Measurements from ENCODE around the gene BANK1. TPM values are rescaled to one million over a fixed set of nuclear protein-coding genes. Genes with fewer than 3 reads are reported as not detected.
"Not testable (repeated sequence)": the region's sequence is repeated elsewhere in the genome, so short reads cannot be mapped to it uniquely, and the experiment has no call there.

Gene BANK1
- total RNA-seq, 1 experiment from 2014 or later, result 52.6 TPM

GRCh38 chr4:101888472-101888871 is 97.9 kb downstream of the BANK1 start:
- H3K79me2 ChIP-seq (ENCODE audit: low read length), result peaks cover 19% of the 10 kb centered on the region
- no peaks in the 10 kb centered on the region for H3K4me1 ChIP-seq (ENCODE audit: low read length)
- DNase-seq, result no peak
- H3K4me3 ChIP-seq (ENCODE audit: low read length), result no peak overlapping the region
- no peaks in the 10 kb centered on the region for H3K27me3 ChIP-seq (ENCODE audit: low read length)
- no peaks in the 10 kb centered on the region for H3K9me2 ChIP-seq (replicated peaks; ENCODE audit: insufficient read depth, low read length)
- no peaks in the 10 kb centered on the region for H3K9me3 ChIP-seq (ENCODE audit: low read length)
- H4K20me1 ChIP-seq (ENCODE audit: insufficient read depth, low read depth, low read length), result no peaks in the 10 kb centered on the region
- no peak overlapping the region for H3K4me2 ChIP-seq (ENCODE audit: low read depth, low read length, poor library complexity, severe bottlenecking)
- H3K27ac ChIP-seq (ENCODE audit: low read length), result no peak overlapping the region
- no peak overlapping the region for H2AFZ ChIP-seq (ENCODE audit: low read length)
- no peaks in the 10 kb centered on the region for H3K36me3 ChIP-seq (ENCODE audit: insufficient read depth, low read length)
- no peak overlapping the region for H3K9ac ChIP-seq (ENCODE audit: low read length)

- H3K9me3 ChIP-seq (ENCODE audit: low read length); H3K4me3 ChIP-seq (ENCODE audit: low read length); H3K4me2 ChIP-seq (ENCODE audit: low read depth, low read length, poor library complexity, severe bottlenecking); H3K9ac ChIP-seq (ENCODE audit: low read length); H3K9me2 ChIP-seq (replicated peaks; ENCODE audit: insufficient read depth, low read length); H2AFZ ChIP-seq (ENCODE audit: low read length); H3K36me3 ChIP-seq (ENCODE audit: insufficient read depth, low read length); H3K27me3 ChIP-seq (ENCODE audit: low read length); H3K79me2 ChIP-seq (ENCODE audit: low read length); H3K4me1 ChIP-seq (ENCODE audit: low read length); H4K20me1 ChIP-seq (ENCODE audit: insufficient read depth, low read depth, low read length); DNase-seq; H3K27ac ChIP-seq (ENCODE audit: low read length): not testable (repeated sequence)
These were observed 115.0 kb downstream of the BANK1 start for GRCh38 chr4:101905527-101905926.

GRCh38 chr4:101910786-101911373 is 120.3 kb downstream of the BANK1 start:
- no peaks in the 10 kb centered on the region for H3K36me3 ChIP-seq (ENCODE audit: insufficient read depth, low read length)
- H3K79me2 ChIP-seq (ENCODE audit: low read length), result 0 out of 2 replicates have a peak, but pooled peaks cover 3% of the 10 kb centered on the region
- no peak overlapping the region for H3K4me3 ChIP-seq (ENCODE audit: low read length)
- H3K9me3 ChIP-seq (ENCODE audit: low read length), result no peaks in the 10 kb centered on the region
- no peaks in the 10 kb centered on the region for H4K20me1 ChIP-seq (ENCODE audit: insufficient read depth, low read depth, low read length)
- no peak overlapping the region for H2AFZ ChIP-seq (ENCODE audit: low read length)
- no peaks in the 10 kb centered on the region for H3K9me2 ChIP-seq (replicated peaks; ENCODE audit: insufficient read depth, low read length)
- no peak overlapping the region for H3K27ac ChIP-seq (ENCODE audit: low read length)
- H3K9ac ChIP-seq (ENCODE audit: low read length), result no peak overlapping the region
- no peaks in the 10 kb centered on the region for H3K27me3 ChIP-seq (ENCODE audit: low read length)
- no peaks in the 10 kb centered on the region for H3K4me1 ChIP-seq (ENCODE audit: low read length)
- no peak for DNase-seq
- H3K4me2 ChIP-seq (ENCODE audit: low read depth, low read length, poor library complexity, severe bottlenecking), result no peak overlapping the region

GRCh38 chr4:101911616-101912015 is 121.1 kb downstream of the BANK1 start:
- H3K27ac ChIP-seq (ENCODE audit: low read length), result no peak overlapping the region
- no peaks in the 10 kb centered on the region for H3K36me3 ChIP-seq (ENCODE audit: insufficient read depth, low read length)
- no peaks in the 10 kb centered on the region for H3K9me3 ChIP-seq (ENCODE audit: low read length)
- no peaks in the 10 kb centered on the region for H4K20me1 ChIP-seq (ENCODE audit: insufficient read depth, low read depth, low read length)
- no peak for DNase-seq
- H3K9ac ChIP-seq (ENCODE audit: low read length), result no peak overlapping the region
- no peaks in the 10 kb centered on the region for H3K4me1 ChIP-seq (ENCODE audit: low read length)
- H3K79me2 ChIP-seq (ENCODE audit: low read length), result 0 out of 2 replicates have a peak, but pooled peaks cover 3% of the 10 kb centered on the region
- no peak overlapping the region for H2AFZ ChIP-seq (ENCODE audit: low read length)
- no peaks in the 10 kb centered on the region for H3K27me3 ChIP-seq (ENCODE audit: low read length)
- no peak overlapping the region for H3K4me3 ChIP-seq (ENCODE audit: low read length)
- no peaks in the 10 kb centered on the region for H3K9me2 ChIP-seq (replicated peaks; ENCODE audit: insufficient read depth, low read length)
- H3K4me2 ChIP-seq (ENCODE audit: low read depth, low read length, poor library complexity, severe bottlenecking), result no peak overlapping the region

- Histone ChIP-seq H3K9me2 (replicated peaks; ENCODE audit: insufficient read depth, low read length) (no peaks in the 10 kb centered on the region), H3K79me2 (ENCODE audit: low read length) (0 out of 2 replicates have a peak, but pooled peaks cover 3% of the 10 kb centered on the region)
These were observed 124.2 kb downstream of the BANK1 start for GRCh38 chr4:101914761-101915160.

GRCh38 chr4:101919373-101919977 is 128.9 kb downstream of the BANK1 start:
- H2AFZ ChIP-seq (ENCODE audit: low read length), result no peak overlapping the region
- H3K79me2 ChIP-seq (ENCODE audit: low read length), result 0 out of 2 replicates have a peak, but pooled peaks cover 8% of the 10 kb centered on the region
- no peaks in the 10 kb centered on the region for H3K27me3 ChIP-seq (ENCODE audit: low read length)
- no peak overlapping the region for H3K4me2 ChIP-seq (ENCODE audit: low read depth, low read length, poor library complexity, severe bottlenecking)
- no peaks in the 10 kb centered on the region for H3K9me2 ChIP-seq (replicated peaks; ENCODE audit: insufficient read depth, low read length)
- no peak overlapping the region for H3K4me3 ChIP-seq (ENCODE audit: low read length)
- H4K20me1 ChIP-seq (ENCODE audit: insufficient read depth, low read depth, low read length), result no peaks in the 10 kb centered on the region
- H3K36me3 ChIP-seq (ENCODE audit: insufficient read depth, low read length), result peaks cover 5% of the 10 kb centered on the region; the same call in 1 of the 2 replicates
- no peak overlapping the region for H3K27ac ChIP-seq (ENCODE audit: low read length)
- DNase-seq, result no peak
- no peaks in the 10 kb centered on the region for H3K9me3 ChIP-seq (ENCODE audit: low read length)
- H3K9ac ChIP-seq (ENCODE audit: low read length), result no peak overlapping the region
- H3K4me1 ChIP-seq (ENCODE audit: low read length), result no peaks in the 10 kb centered on the region

More at GRCh38 chr4:101914761-101915160, 124.2 kb downstream of the BANK1 start:
- Histone ChIP-seq H3K27me3 (ENCODE audit: low read length) (no peaks in the 10 kb centered on the region), H3K9ac (ENCODE audit: low read length) (no peak overlapping the region), H3K27ac (ENCODE audit: low read length) (no peak overlapping the region), H3K4me2 (ENCODE audit: low read depth, low read length, poor library complexity, severe bottlenecking) (no peak overlapping the region), H3K4me1 (ENCODE audit: low read length) (no peaks in the 10 kb centered on the region), H4K20me1 (ENCODE audit: insufficient read depth, low read depth, low read length) (no peaks in the 10 kb centered on the region), H3K9me3 (ENCODE audit: low read length) (no peaks in the 10 kb centered on the region), H2AFZ (ENCODE audit: low read length) (no peak overlapping the region), H3K4me3 (ENCODE audit: low read length) (no peak overlapping the region), H3K36me3 (ENCODE audit: insufficient read depth, low read length) (peaks cover 3% of the 10 kb centered on the region; the same call in 1 of the 2 replicates)
- DNase-seq, result no peak

GRCh38 chr4:101921370-101921769 is 130.8 kb downstream of the BANK1 start:
- no peaks in the 10 kb centered on the region for H3K9me3 ChIP-seq (ENCODE audit: low read length)
- H3K4me3 ChIP-seq (ENCODE audit: low read length), result no peak overlapping the region
- no peak overlapping the region for H2AFZ ChIP-seq (ENCODE audit: low read length)
- H4K20me1 ChIP-seq (ENCODE audit: insufficient read depth, low read depth, low read length), result no peaks in the 10 kb centered on the region
- no peak overlapping the region for H3K4me2 ChIP-seq (ENCODE audit: low read depth, low read length, poor library complexity, severe bottlenecking)
- DNase-seq, result no peak
- no peak overlapping the region for H3K27ac ChIP-seq (ENCODE audit: low read length)
- no peaks in the 10 kb centered on the region for H3K4me1 ChIP-seq (ENCODE audit: low read length)
- H3K36me3 ChIP-seq (ENCODE audit: insufficient read depth, low read length), result peaks cover 5% of the 10 kb centered on the region; the same call in 1 of the 2 replicates
- H3K9ac ChIP-seq (ENCODE audit: low read length), result no peak overlapping the region
- no peaks in the 10 kb centered on the region for H3K9me2 ChIP-seq (replicated peaks; ENCODE audit: insufficient read depth, low read length)
- 0 out of 2 replicates have a peak, but pooled peaks cover 5% of the 10 kb centered on the region for H3K79me2 ChIP-seq (ENCODE audit: low read length)
- H3K27me3 ChIP-seq (ENCODE audit: low read length), result no peaks in the 10 kb centered on the region

- H3K36me3 ChIP-seq (ENCODE audit: insufficient read depth, low read length), result peaks cover 5% of the 10 kb centered on the region; the same call in 1 of the 2 replicates
- H3K4me2 ChIP-seq (ENCODE audit: low read depth, low read length, poor library complexity, severe bottlenecking), result no peak overlapping the region
- no peak overlapping the region for H3K27ac ChIP-seq (ENCODE audit: low read length)
- no peaks in the 10 kb centered on the region for H3K9me2 ChIP-seq (replicated peaks; ENCODE audit: insufficient read depth, low read length)
- H2AFZ ChIP-seq (ENCODE audit: low read length), result no peak overlapping the region
- no peaks in the 10 kb centered on the region; the same call in 1 of the 2 replicates for H3K79me2 ChIP-seq (ENCODE audit: low read length)
- H3K4me1 ChIP-seq (ENCODE audit: low read length), result peaks cover 7% of the 10 kb centered on the region
- H4K20me1 ChIP-seq (ENCODE audit: insufficient read depth, low read depth, low read length), result no peaks in the 10 kb centered on the region
- DNase-seq, result no peak
- H3K27me3 ChIP-seq (ENCODE audit: low read length), result no peaks in the 10 kb centered on the region
- H3K9me3 ChIP-seq (ENCODE audit: low read length), result no peaks in the 10 kb centered on the region
- H3K9ac ChIP-seq (ENCODE audit: low read length), result no peak overlapping the region
- no peak overlapping the region for H3K4me3 ChIP-seq (ENCODE audit: low read length)
These were observed 141.1 kb downstream of the BANK1 start for GRCh38 chr4:101931619-101932018.

Measured in Karpas-422 (cell line).